Testis (tissue), 3 donors: ENCODE measurements around the gene GPHN. TPM values are rescaled to one million over a fixed set of nuclear protein-coding genes. Genes with fewer than 3 reads are reported as not detected.

ENCODE experiments used
- DNase-seq: peaks from one replicate; pipeline ENCODE4 v3.0.0-alpha.2; 2019
- H3K27ac ChIP-seq, 2 donors: fragments of 200-600 bp; sonication (generic); one replicate each; pipeline ENCODE4 v1.5.1; 2019
- H3K27me3 ChIP-seq: fragments of 200-600 bp; sonication (generic); one replicate; pipeline ENCODE4 v1.5.1; 2019
- H3K36me3 ChIP-seq: fragments of 200-600 bp; sonication (generic); one replicate; pipeline ENCODE4 v1.5.1; 2017; ENCODE audit warnings: low read depth; ENCODE audit errors: missing control alignments
- H3K4me1 ChIP-seq: fragments of 200-600 bp; sonication (generic); one replicate; pipeline ENCODE4 v1.5.1; 2019
- H3K4me3 ChIP-seq, 2 donors: fragments of 200-600 bp; sonication (generic); one replicate each; pipeline ENCODE4 v1.5.1; 2017 to 2019
- H3K9me3 ChIP-seq: fragments of 200-600 bp; sonication (generic); one replicate; pipeline ENCODE4 v1.5.1; 2017
- POLR2A ChIP-seq: fragments of 450-650 bp; IDR thresholded peaks from one replicate; pipeline ENCODE4 v1.6.1; 2017; ENCODE audit warnings: antibody characterized with exemption, mild to moderate bottlenecking, moderate library complexity
- WGBS, 2 donors: methylation state at CpG; one replicate each; pipeline ENCODE4 v1.1.5; 2018; 5-methylcytosine and 5-hydroxymethylcytosine counted together
- intact Hi-C: fragments of 100-400 bp; cut with DNase I; formaldehyde crosslinking; loops from one replicate; pipeline ENCODE4 v1.15.1; 2023; ENCODE audit warnings: low total_unique reads
- polyA plus RNA-seq: library from polyadenylated mRNA; stranded (reverse); fragments of 350-450 nt; fragmentation: Illumina TruSeq; extraction: RNeasy Lipid Tissue Mini Kit (QIAGEN cat#74804); gene quantifications from one replicate; pipeline ENCODE4 v1.2.3, GENCODE V29; 2014; ENCODE audit warnings: low read depth, low replicate concordance; ENCODE audit not compliant: insufficient read depth
- total RNA-seq, 2 donors: library from RNA; depleted of rRNA; stranded (reverse); fragments of >200 nt; gene quantifications; one replicate each; pipeline ENCODE4 v1.2.3, GENCODE V29; 2016
- TF ChIP-seq, protein P1 (sequence below), 3 experiments: fragments of 450-650 bp in 2 of 3; fragments of 200-600 bp in 1 of 3; sonication (generic) in 1 of 3; IDR thresholded peaks; one replicate each; pipeline ENCODE4 v1.5.1; 2016 to 2019; ENCODE audit warnings: antibody characterized with exemption in 3 of 3, mild to moderate bottlenecking in 2 of 3, moderate library complexity in 1 of 3

GPHN gene
- total and polyA plus RNA-seq, 3 donors from 2014 or later: 14.2 to 26.5 (median 25.4) TPM

DNA sequence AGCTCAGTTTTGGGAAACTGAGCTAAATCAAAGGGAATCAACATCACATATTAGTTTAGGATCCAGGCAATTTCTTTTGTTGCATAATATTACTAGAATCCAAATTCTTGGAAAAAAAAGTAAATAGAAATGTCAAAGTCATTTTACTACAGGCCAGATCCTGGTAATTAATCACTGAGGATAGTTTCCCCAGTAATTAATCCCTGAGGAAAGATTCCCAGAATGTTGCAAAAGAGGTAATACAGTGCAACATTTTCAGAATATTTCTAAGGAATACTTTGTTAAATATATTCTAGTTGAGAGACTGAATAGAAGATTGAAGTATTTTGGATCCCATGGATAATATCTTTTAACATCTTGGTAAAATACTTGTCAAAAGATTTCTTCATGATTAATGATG lies 474.3 kb downstream of the GPHN start:
- Histone ChIP-seq H3K27me3 (no peaks in the 10 kb centered on the region), H3K4me1 (no peaks in the 10 kb centered on the region), H3K36me3 (no peaks in the 10 kb centered on the region), H3K9me3 (no peaks in the 10 kb centered on the region), H3K27ac (no peak overlapping the region), H3K4me3 (no peak overlapping the region)
- DNase-seq: no peak
- intact Hi-C loops: no loop called here
- no peak for TF ChIP-seq POLR2A
- TF ChIP-seq, protein P1, sequence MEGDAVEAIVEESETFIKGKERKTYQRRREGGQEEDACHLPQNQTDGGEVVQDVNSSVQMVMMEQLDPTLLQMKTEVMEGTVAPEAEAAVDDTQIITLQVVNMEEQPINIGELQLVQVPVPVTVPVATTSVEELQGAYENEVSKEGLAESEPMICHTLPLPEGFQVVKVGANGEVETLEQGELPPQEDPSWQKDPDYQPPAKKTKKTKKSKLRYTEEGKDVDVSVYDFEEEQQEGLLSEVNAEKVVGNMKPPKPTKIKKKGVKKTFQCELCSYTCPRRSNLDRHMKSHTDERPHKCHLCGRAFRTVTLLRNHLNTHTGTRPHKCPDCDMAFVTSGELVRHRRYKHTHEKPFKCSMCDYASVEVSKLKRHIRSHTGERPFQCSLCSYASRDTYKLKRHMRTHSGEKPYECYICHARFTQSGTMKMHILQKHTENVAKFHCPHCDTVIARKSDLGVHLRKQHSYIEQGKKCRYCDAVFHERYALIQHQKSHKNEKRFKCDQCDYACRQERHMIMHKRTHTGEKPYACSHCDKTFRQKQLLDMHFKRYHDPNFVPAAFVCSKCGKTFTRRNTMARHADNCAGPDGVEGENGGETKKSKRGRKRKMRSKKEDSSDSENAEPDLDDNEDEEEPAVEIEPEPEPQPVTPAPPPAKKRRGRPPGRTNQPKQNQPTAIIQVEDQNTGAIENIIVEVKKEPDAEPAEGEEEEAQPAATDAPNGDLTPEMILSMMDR (IDR thresholded peaks at IDR 0.05): no peak

GRCh38 chr14:66992776-66993175 lies 484.8 kb downstream of the GPHN start:
- Histone ChIP-seq H3K4me3 (no peak overlapping the region), H3K36me3 (no peaks in the 10 kb centered on the region), H3K27ac (no peak overlapping the region), H3K4me1 (no peaks in the 10 kb centered on the region), H3K27me3 (no peaks in the 10 kb centered on the region), H3K9me3 (no peaks in the 10 kb centered on the region)
- WGBS, 2 donors: 94 to 95% methylated on average over 2 of the region's 2 CpGs
- no peak for DNase-seq
- TF ChIP-seq, protein P1 (IDR thresholded peaks at IDR 0.05): no peak
- no peak for TF ChIP-seq POLR2A
- intact Hi-C loops: no loop called here

- Histone ChIP-seq H3K4me3 (no peak overlapping the region), H3K27ac (no peak overlapping the region), H3K36me3 (no peaks in the 10 kb centered on the region), H3K9me3 (no peaks in the 10 kb centered on the region), H3K27me3 (no peaks in the 10 kb centered on the region), H3K4me1 (no peaks in the 10 kb centered on the region)
- 94 to 98% methylated on average over 1 of the region's 1 CpG for WGBS, 2 donors
- DNase-seq: no peak
- TF ChIP-seq, protein P1 (IDR thresholded peaks at IDR 0.05): no peak
- TF ChIP-seq POLR2A: no peak
- intact Hi-C loops: no loop called here
These were observed 485.6 kb downstream of the GPHN start for GRCh38 chr14:66993512-66993911.

GRCh38 chr14:66998013-66998412 lies 490.1 kb downstream of the GPHN start:
- DNase-seq: no peak
- TF ChIP-seq, protein P1 (IDR thresholded peaks at IDR 0.05): no peak
- no peak for TF ChIP-seq POLR2A
- no peaks in the 10 kb centered on the region for H3K9me3 ChIP-seq
- H3K27ac ChIP-seq: no peak overlapping the region
- H3K27me3 ChIP-seq: no peaks in the 10 kb centered on the region
- no peak overlapping the region for H3K4me3 ChIP-seq
- 83 to 87% methylated on average over 3 of the region's 3 CpGs for WGBS, 2 donors
- no peaks in the 10 kb centered on the region for H3K36me3 ChIP-seq
- H3K4me1 ChIP-seq: no peaks in the 10 kb centered on the region
- intact Hi-C loops: no loop called here

GRCh38 chr14:66999978-67000377 lies 492.0 kb downstream of the GPHN start:
- no peaks in the 10 kb centered on the region for H3K9me3 ChIP-seq
- H3K4me3 ChIP-seq: no peak overlapping the region
- H3K4me1 ChIP-seq: no peaks in the 10 kb centered on the region
- no peak overlapping the region for H3K27ac ChIP-seq
- H3K36me3 ChIP-seq: no peaks in the 10 kb centered on the region
- TF ChIP-seq, protein P1 (IDR thresholded peaks at IDR 0.05): no peak
- TF ChIP-seq POLR2A: no peak
- no peak for DNase-seq
- no peaks in the 10 kb centered on the region for H3K27me3 ChIP-seq
- intact Hi-C loops: no loop called here
